ENCODE measurements around the gene MEGF11.

MEGF11 gene

GRCh38 chr15:66237513-66238235 is 15.9 kb downstream of the MEGF11 start:
- DNase-seq, result no peak

- no peak for DNase-seq
These were observed 16.7 kb downstream of the MEGF11 start for GRCh38 chr15:66236806-66237375.

GRCh38 chr15:66235866-66236265 is 17.7 kb downstream of the MEGF11 start:
- DNase-seq, result no peak

DNA sequence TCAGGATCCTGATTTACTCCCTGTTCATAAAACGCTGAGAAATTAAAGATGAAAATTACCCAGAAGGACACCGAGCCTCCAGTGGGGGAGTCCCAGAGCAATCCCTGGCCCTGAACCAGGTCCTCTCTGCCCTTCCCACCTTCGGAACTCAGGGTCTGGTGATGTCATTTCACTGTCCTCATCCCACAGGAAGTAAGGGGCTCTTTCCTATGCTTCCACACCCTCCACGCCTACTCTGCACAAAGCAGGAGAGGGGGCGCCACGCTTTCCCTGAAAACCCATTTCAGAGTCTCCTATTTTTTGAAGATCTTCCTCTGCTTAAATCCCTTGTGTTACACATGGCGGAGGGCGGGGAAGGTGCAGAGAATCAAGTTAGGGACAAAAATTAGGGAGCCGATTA is 18.8 kb downstream of the MEGF11 start:
- no peak for DNase-seq

- DNase-seq, result no peak
These were observed 19.8 kb downstream of the MEGF11 start for GRCh38 chr15:66233487-66234415.

- DNase-seq, result no peak
These were observed 21.3 kb downstream of the MEGF11 start for GRCh38 chr15:66232267-66232625.

DNA sequence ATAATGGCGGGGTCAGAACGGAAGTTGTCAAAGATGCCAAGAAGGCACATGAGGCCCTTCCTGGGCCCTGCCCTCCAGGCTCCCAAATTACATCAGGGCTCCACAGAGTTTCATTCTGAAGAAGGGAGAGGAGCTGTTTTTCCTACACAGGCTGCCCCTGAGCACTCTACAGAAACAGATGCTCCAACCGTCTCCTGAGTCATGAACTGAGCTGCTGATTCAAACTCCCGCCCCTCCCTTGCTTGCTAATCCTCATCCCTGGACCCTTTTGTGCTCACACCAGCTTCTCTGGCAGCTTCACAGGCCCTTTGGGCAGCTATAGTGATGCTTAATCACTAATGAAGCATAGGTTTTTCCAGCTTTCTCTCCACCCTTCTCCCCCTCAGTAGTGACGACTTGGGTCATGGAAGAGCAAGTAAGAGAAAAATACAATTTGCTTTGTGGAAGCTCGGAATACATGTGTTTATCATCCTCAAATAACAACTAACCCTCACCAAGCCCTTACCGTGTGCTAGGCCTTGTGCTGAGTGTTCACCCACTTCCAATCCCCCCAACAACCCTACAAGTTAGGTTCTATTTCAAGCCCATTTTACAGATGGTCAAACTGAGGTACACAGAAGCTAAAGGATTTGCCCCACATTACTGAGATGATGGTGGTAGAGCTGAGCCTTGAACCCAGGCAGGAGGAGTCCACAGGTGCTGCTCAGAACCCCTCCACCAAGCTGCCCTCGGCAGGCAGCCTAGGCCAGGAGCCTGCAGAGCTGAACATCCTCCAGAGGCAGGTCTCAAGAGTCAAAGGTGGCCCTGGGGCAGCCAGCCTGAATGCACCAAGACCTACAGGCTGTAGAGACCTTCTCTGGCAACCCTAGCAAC is 21.9 kb downstream of the MEGF11 start:
- no peak for DNase-seq

GRCh38 chr15:66229790-66230465 is 23.6 kb downstream of the MEGF11 start:
- no peak for DNase-seq

DNA sequence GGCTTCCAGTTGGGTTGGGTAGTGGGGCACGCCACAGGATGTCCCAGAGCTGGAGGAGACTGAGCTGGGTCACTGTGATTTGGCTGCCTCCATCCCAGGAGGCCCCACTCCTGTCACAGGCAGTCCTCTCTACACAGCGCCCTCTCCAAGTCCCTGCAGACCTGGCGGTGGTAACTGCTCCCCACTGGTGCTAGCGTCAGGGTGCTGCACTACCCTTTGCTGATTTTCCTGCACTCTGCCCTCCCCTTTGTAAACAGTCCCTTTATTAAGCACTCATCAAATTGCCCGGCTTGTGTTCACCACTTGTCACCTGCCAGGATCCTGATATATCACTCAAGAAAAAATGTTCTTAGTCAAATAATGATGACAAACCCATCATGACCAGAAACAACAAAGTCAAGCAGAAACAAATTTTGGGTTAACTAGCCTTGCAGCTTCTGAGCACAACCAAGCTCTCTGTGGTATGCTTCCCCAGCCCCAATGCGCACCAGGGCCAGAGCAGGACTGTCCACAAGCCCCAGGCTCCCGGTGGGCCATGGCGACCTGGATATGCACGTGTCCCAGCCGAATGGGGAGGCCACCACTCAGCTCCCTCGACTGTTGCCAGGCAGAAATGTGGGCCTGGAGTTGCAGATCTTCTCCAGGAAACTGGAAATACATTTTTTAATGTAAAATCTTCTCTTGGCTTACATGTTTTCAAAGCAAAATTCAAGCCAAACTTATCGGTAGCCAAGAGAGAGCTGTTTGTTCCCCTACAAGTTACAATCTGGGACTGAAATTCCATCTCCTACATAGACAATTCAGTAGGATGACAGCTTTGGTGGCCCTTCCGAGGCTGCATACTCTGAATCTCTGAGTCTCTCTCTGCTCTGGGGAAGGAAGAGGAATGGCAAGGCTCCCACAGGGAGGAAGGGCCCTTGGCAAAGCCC is 24.5 kb downstream of the MEGF11 start:
- no peak for DNase-seq

DNA sequence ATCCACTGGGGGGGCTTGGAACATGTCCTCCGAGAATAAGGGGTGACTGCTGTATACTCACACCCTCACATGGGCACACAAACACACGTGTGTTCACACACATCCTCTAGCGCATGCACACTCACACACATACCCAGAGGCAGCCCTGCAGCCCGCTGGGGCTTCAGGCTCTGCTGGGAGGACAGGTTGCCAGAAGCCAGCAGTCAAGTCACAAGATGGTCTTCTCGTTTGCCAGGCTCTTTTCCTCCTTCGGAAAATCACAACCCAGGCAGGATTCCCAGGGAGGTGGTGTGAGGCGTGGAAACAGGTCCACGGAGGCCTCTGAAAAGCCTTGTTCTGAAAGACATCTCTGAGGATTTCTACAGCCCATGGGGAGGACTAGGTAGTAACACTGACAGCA is 26.8 kb downstream of the MEGF11 start:
- DNase-seq, result no peak

DNA sequence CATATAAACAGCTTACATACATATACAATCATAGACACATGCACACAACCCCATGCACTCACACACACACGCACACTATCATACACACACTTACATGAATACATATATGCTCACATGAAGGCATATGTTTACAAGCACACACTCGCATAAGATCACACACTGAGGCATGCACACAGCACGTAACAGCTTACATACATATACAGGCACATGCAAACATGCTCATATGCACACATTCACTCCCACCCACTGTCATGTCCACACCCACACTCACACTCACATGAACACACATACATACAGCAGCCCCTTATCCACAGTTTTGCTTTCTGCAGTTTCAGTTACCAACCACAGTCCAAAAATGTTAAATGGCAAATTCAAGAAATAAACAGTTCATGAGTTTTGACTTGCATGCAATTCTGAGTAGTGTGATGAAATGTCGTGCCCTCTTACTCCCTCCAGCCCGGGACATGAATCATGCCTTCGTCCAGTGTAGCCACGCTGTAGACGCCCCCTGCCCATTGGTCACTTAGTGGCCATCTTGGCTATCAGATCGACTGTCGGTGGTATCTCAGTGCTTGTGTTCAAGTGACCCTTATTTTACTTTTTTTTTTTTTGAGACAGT is 27.8 kb downstream of the MEGF11 start:
- no peak for DNase-seq

DNA sequence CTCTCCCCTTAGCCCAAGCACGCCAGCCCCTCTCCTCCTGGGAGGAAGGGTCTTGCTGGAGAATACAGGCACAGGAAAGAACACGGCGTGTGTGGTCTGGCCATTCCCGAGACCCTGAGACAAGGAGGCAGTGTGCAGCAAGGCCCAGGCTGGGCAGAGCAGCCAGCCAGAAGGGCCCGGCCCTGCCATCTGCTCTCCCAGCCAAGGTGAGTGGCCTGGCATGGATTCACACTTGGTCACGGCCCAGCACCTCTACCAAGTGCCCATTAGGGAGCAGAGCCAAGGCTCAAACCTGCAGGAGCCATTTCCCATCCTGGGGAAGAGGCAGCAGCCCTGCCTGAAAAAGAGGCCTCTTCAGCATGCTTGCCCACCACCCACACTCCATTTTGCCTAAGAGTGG is 28.6 kb downstream of the MEGF11 start:
- no peak for DNase-seq

- no peak for DNase-seq
These were observed 31.0 kb downstream of the MEGF11 start for GRCh38 chr15:66222273-66223198.

GRCh38 chr15:66221126-66221525 is 32.4 kb downstream of the MEGF11 start:
- no peak for DNase-seq

DNA sequence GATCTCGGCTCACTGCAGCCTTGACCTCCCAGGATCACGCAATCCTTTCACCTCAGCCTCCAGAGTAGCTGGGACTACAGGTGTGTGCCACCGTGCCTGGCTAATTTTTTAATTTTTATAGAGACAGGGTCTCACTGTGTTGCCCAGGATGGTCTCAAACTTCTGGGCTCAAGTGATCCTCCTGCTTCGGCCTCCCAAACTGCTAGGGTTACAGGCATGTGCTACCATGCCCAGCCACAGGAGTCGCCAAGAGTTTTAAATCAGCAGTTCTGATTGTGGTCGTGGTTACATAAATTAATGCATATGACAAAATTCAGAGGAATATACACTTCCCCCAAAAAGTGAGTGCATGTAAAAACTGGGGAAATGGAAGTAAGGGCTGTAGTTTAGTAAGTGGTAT is 32.9 kb downstream of the MEGF11 start:
- DNase-seq, result no peak

- no peak for DNase-seq
These were observed 34.2 kb downstream of the MEGF11 start for GRCh38 chr15:66219339-66219738.

GRCh38 chr15:66216806-66217205 is 36.7 kb downstream of the MEGF11 start:
- DNase-seq, result no peak

DNA sequence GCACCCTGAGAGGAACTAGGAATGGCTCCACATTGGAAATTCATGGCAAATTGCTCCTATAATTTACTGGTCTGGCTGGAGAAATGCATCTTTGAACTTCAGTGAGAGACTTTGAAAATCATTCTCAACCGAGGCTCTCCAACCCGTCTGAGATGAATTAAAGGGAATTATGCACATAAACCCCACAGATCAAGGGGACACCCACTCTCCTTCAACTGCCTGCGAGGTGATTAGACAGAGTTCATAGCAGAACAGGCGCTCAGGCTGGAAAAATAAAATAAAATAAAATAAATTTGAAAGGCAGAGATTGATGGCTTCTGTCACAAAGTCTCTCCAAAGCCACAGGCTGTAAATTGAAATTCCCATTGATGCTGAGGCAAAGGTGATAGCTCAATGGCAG is 37.7 kb downstream of the MEGF11 start:
- DNase-seq, result no peak

GRCh38 chr15:66214246-66214645 is 39.3 kb downstream of the MEGF11 start:
- no peak for DNase-seq

DNA sequence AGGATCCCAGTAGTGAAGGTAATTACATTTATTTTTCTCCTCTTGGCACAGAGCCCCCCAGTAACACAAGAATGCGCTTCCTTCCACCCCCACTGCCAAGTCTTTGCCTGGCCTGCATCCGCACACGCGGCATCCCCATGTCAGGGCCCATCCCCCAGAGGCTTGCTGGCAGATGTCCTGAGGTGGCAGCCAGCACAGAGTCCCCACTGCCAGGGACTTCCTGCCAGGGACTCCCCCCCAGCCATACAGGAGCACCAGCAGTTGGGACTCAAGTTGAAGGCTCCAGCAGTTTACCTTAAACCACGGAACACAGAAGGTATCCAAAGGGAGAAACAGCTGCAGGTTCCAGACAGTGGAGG is 41.0 kb downstream of the MEGF11 start:
- DNase-seq, result no peak
